GM12878 (cell line): ENCODE results near the gene ANGPTL2. TPM values are rescaled to one million over a fixed set of nuclear protein-coding genes. Genes with fewer than 3 reads are reported as not detected.

Source experiments
- ATAC-seq: fragments of 200-7000 bp; cut with Tn5 transposase; 3 replicates; pipeline ENCODE4 v1.9.1; 2020; ENCODE audit warnings: mild to moderate bottlenecking, moderate library complexity
- BruUV-seq: library from RNA; stranded (reverse); fragments of 400-500 nt; replicated peaks from 2 replicates; lab custom pipeline; 2021; lab: Mats Ljungman, UMichigan
- CTCF ChIA-PET: fragments of 300-600 bp; sonication (Branson Sonifier 250); formaldehyde crosslinking; extraction: SDS; loops from one replicate; lab custom pipeline; 2021; ENCODE audit warnings: inconsistent platforms; lab: Yijun Ruan, JAX
- POLR2A ChIA-PET: fragments of 350-600 bp; formaldehyde crosslinking; extraction: SDS; loops from one replicate; lab custom pipeline; 2021; ENCODE audit warnings: inconsistent platforms; lab: Charles Lee
- RAD21 ChIA-PET: fragments of 300-600 bp; sonication (Branson Sonifier 250); formaldehyde crosslinking; loops from one replicate; lab custom pipeline; 2023; ENCODE audit warnings: antibody characterized with exemption; ENCODE audit not compliant: unreplicated experiment; lab: Charles Lee
- SMC1A ChIA-PET: fragments of 300-600 bp; sonication (Branson Sonifier 250); formaldehyde crosslinking; loops from one replicate; lab custom pipeline; 2023; ENCODE audit not compliant: unreplicated experiment, uncharacterized antibody; lab: Charles Lee
- DNase-seq: peaks from one replicate; pipeline ENCODE4 v3.0.0-alpha.2; 2011; ENCODE audit warnings: low read depth, low spot score
- FAIRE-seq: peaks from 3 replicates; lab custom pipeline; 2011; peaks lifted over from hg19 to GRCh38; lab: Jason Lieb, UNC
- H2AFZ ChIP-seq: 2 replicates; pipeline ENCODE4 v1.6.0; 2011; ENCODE audit warnings: low read depth, low read length, control low read depth; ENCODE audit not compliant: control insufficient read depth
- H3K27ac ChIP-seq: 2 replicates; pipeline ENCODE4 v1.5.1; 2011; ENCODE audit warnings: control low read depth; ENCODE audit not compliant: control insufficient read depth, insufficient read depth
- H3K27me3 ChIP-seq, 2 experiments: replicated peaks in 1 of 2; 2 replicates each; pipeline versions ENCODE4 v1.6.0 to v1.6.1; 2011; ENCODE audit warnings: low read length in 1 of 2; ENCODE audit not compliant: control insufficient read depth in 2 of 2, insufficient read depth in 2 of 2
- H3K36me3 ChIP-seq, 2 experiments: 2 replicates each; pipeline ENCODE4 v1.5.1; 2011; ENCODE audit warnings: low read length in 1 of 2; ENCODE audit not compliant: control insufficient read depth in 2 of 2, insufficient read depth in 2 of 2
- H3K4me1 ChIP-seq: 2 replicates; pipeline ENCODE4 v1.6.1; 2011; ENCODE audit warnings: mild to moderate bottlenecking, low read length, moderate library complexity, mixed read lengths; ENCODE audit not compliant: control insufficient read depth, insufficient read depth
- H3K4me2 ChIP-seq: 2 replicates; pipeline ENCODE4 v1.6.0; 2011; ENCODE audit warnings: control low read depth; ENCODE audit not compliant: control insufficient read depth, insufficient read depth
- H3K4me3 ChIP-seq: fragments of 200-600 bp; sonication (generic); 2 replicates; pipeline ENCODE4 v1.5.1; 2016
- H3K79me2 ChIP-seq: 2 replicates; pipeline ENCODE4 v1.6.0; 2011; ENCODE audit warnings: low read length; ENCODE audit not compliant: control insufficient read depth, insufficient read depth
- H3K9ac ChIP-seq: 2 replicates; pipeline ENCODE4 v1.8.0; 2011; ENCODE audit warnings: low read length, control low read depth, mixed read lengths; ENCODE audit not compliant: control insufficient read depth, insufficient read depth
- H3K9me3 ChIP-seq: replicated peaks from 3 replicates; pipeline ENCODE4 v1.5.1; 2011; ENCODE audit warnings: mild to moderate bottlenecking, low read length; ENCODE audit not compliant: control insufficient read depth, insufficient read depth
- H4K20me1 ChIP-seq: 2 replicates; pipeline ENCODE4 v1.6.0; 2011; ENCODE audit not compliant: control insufficient read depth, insufficient read depth
- ATF7 ChIP-seq: fragments of 450-650 bp; IDR thresholded peaks from 2 replicates; pipeline ENCODE4 v1.6.1; 2016; ENCODE audit warnings: low read depth, mild to moderate bottlenecking
- BCLAF1 ChIP-seq: fragments of 450-650 bp; IDR thresholded peaks from 2 replicates; pipeline ENCODE4 v1.6.1; 2017; ENCODE audit warnings: antibody characterized with exemption, mild to moderate bottlenecking, moderate library complexity
- CBFB ChIP-seq: IDR thresholded peaks from 2 replicates; pipeline ENCODE4 v1.6.1; 2016; ENCODE audit warnings: antibody characterized with exemption, low read depth
- E2F4 ChIP-seq: IDR thresholded peaks from 2 replicates; pipeline ENCODE4 v1.6.1; 2012; ENCODE audit warnings: low read depth, low read length, improper control_type of control experiment
- EP300 ChIP-seq, 2 experiments: fragments of 150-350 bp in 1 of 2; IDR thresholded peaks; 2 replicates each; pipeline ENCODE4 v1.6.1; 2011 to 2012; ENCODE audit warnings: low read depth in 2 of 2, low read length in 2 of 2, borderline replicate concordance in 1 of 2, improper control_type of control experiment in 1 of 2, inconsistent platforms in 1 of 2; ENCODE audit not compliant: control insufficient read depth in 1 of 2
- HSF1 ChIP-seq: fragments of 150-350 bp; IDR thresholded peaks from 2 replicates; pipeline ENCODE4 v1.6.1; 2014; ENCODE audit warnings: mild to moderate bottlenecking, low read depth, low read length
- PBX3 ChIP-seq: IDR thresholded peaks from 2 replicates; pipeline ENCODE4 v1.6.1; 2011; ENCODE audit warnings: mild to moderate bottlenecking, low read depth, low read length, moderate library complexity; ENCODE audit not compliant: insufficient replicate concordance
- PML ChIP-seq: IDR thresholded peaks from 2 replicates; pipeline ENCODE4 v1.6.1; 2012; ENCODE audit warnings: low read length, inconsistent platforms
- RCOR1 ChIP-seq: conservative IDR thresholded peaks from 2 replicates; pipeline ENCODE4 v1.6.1; 2012; ENCODE audit warnings: low read depth, low read length, improper control_type of control experiment
- WRNIP1 ChIP-seq: IDR thresholded peaks from 2 replicates; pipeline ENCODE4 v1.6.1; 2011; ENCODE audit warnings: low read depth, low read length, improper control_type of control experiment, borderline replicate concordance
- ZNF687 ChIP-seq: fragments of 450-650 bp; IDR thresholded peaks from 2 replicates; pipeline ENCODE4 v1.6.1; 2017; ENCODE audit warnings: mild to moderate bottlenecking, moderate library complexity
- ZSCAN29 ChIP-seq: fragments of 450-650 bp; IDR thresholded peaks from 2 replicates; pipeline ENCODE4 v1.6.1; 2017; ENCODE audit warnings: mild to moderate bottlenecking, moderate library complexity
- WGBS: methylation state at CpG from one replicate; pipeline ENCODE4 v1.1.6; 2016; ENCODE audit warnings: low lambda C conversion rate; ENCODE audit not compliant: insufficient replicate concordance, insufficient coverage; ENCODE audit errors: missing lambda C conversion rate; 5-methylcytosine and 5-hydroxymethylcytosine counted together
- in situ Hi-C: fragments of 300-500 bp; cut with MboI; formaldehyde crosslinking; loops from 9 replicates; pipeline ENCODE4 v1.14.3; 2018; ENCODE audit warnings: mixed read lengths
- intact Hi-C: fragments of 100-400 bp; cut with micrococcal nuclease; formaldehyde crosslinking; loops from one replicate; pipeline ENCODE4 v1.14.2; 2022; ENCODE audit not compliant: unreplicated experiment
- polyA plus RNA-seq, 11 experiments: library from polyadenylated mRNA; depleted of rRNA in 4 of 11; unstranded in 6 of 11; stranded (reverse) in 5 of 11; fragments of >200 nt; fragmentation: Nextera tagmentation in 4 of 11; fragmentation: Illumina TruSeq in 1 of 11; extraction: Ambion mirVana in 4 of 11; extraction: Trizol in 1 of 11; gene quantifications; 1 replicate in 1 of 11; 2 replicates in 10 of 11; pipeline versions ENCODE4 v1.2.1 to v1.2.3, GENCODE V29; 2011 to 2016; ENCODE audit warnings: inconsistent platforms in 2 of 11, missing spikeins in 2 of 11, low read depth in 1 of 11
- total RNA-seq, 4 experiments: library from RNA; depleted of rRNA in 3 of 4; stranded (reverse); fragments of >200 nt in 3 of 4; fragmentation: Illumina TruSeq in 1 of 4; extraction: Trizol in 1 of 4; gene quantifications; 2 replicates each; pipeline versions ENCODE4 v1.2.1 to v1.2.3, GENCODE V29; 2013 to 2021

Gene ANGPTL2
- total and polyA plus RNA-seq, 10 of the 15 experiments (the other 5 are each of a cell fraction or from before 2014, with no cell fraction given) = 0.13 to 2.6 (median 0.82) TPM; not detected in 1

GRCh38 chr9:127064335-127064734, 58.1 kb downstream of the ANGPTL2 start:
- peak; percentile 73 for ATAC-seq
- no peaks in the 10 kb centered on the region for H3K36me3 ChIP-seq
- DNase-seq = peak; percentile 31
- H3K4me1 ChIP-seq = peaks cover 4% of the 10 kb centered on the region
- intact Hi-C loops (no loop called here), in situ Hi-C loops (no loop called here)
- POLR2A ChIA-PET = interaction anchor here (1.0 to 1.7 kb wide), 3 partner anchors 45 to 96 kb away, joined by 3 to 9 read pairs (median 3); no protein-coding TSS in a partner anchor
- FAIRE-seq = no peak
- no peaks in the 10 kb centered on the region for H4K20me1 ChIP-seq
- H3K9ac ChIP-seq = no peak overlapping the region
- H3K79me2 ChIP-seq = no peaks in the 10 kb centered on the region
- H3K9me3 ChIP-seq = no peaks in the 10 kb centered on the region
- H3K27ac ChIP-seq = no peak overlapping the region
- 35% methylated on average over 2 of the region's 2 CpGs for WGBS
- no TSS peak for BruUV-seq
- no peak overlapping the region for H2AFZ ChIP-seq
- H3K27me3 ChIP-seq = no peaks in the 10 kb centered on the region
- no peak overlapping the region for H3K4me3 ChIP-seq
- no peak overlapping the region for H3K4me2 ChIP-seq
- CTCF ChIA-PET = interaction anchor here (1.0 to 2.2 kb wide), 6 partner anchors 9 to 134 kb away, joined by 3 to 5 read pairs (median 4); no protein-coding TSS in a partner anchor
- RAD21 ChIA-PET = interaction anchor here (1.1 to 6.2 kb wide), 7 partner anchors 58 to 119 kb away, joined by 3 to 72 read pairs (median 5); no protein-coding TSS in a partner anchor
- SMC1A ChIA-PET = interaction anchor here (0.7 to 6.6 kb wide), 14 partner anchors 8 to 120 kb away, joined by 3 to 31 read pairs (median 5); no protein-coding TSS in a partner anchor
- TF ChIP-seq PBX3 (no peak), ZSCAN29 (no peak), E2F4 (no peak), WRNIP1 (no peak), HSF1 (peak; percentile 55; the same call in 1 of the 2 replicates), ATF7 (0 out of 2 replicates have a peak, but pooled peaks have one; percentile 24), EP300 (IDR thresholded peaks at IDR 0.05; ENCODE audit: borderline replicate concordance in 1 of 2, control insufficient read depth in 1 of 2, low read depth in 2 of 2, low read length in 2 of 2) (no peak), CBFB (no peak), ZNF687 (peak; percentile 83), RCOR1 (no peak), BCLAF1 (no peak), PML (no peak)
